ENCODE results near the gene TPK1.
A peak's percentile ranks its signal among the peaks of the same experiment; 100 is the strongest.

Gene TPK1

DNA sequence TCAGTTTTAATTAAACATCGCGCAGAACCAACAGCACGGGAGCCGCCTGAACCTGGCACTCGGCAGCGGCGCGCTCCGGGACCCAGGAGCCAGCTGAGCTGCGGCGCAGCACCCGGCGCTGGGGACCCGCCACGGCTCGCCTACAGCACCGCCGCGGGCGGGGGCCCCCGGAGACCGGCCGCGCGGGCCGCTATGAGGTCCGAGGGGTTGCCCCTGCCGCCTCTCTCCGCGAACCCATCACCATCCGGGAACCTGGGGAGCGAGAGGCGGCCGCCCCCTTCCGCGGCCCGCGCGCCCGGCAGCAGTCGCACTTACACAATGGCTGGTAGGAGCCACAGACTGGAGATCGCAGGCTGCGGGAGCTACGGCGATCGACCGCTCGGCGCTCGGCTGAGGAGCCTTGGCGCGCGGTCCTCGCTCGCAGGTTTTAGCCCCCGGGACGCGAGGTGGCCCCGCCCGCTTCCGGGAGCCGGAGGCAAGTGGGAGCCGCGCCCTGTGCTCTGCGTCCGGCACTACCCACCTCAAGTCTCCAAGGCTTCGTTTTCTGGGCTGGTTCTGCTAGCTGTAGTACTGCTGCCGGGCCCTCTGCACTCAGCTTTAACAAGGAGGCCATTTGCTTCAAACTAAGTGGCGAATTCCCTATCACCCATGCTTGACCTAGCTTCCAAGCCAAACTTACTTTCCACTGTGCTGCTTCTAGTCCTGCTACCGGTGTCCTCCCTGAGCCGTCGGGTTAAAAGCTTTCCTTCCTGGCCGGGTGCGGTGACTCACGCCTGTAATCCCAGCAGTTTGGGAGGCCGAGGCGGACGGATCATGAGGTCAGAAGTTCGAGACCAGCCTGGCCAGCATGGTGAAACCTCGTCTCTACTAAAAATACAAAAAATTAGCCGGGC lies at the start of gene TPK1:
Gene TPK1, minus strand, starts transcription at position 402 of the 893 bp plus-strand sequence. CDS start 451 bp downstream, outside the sequence.
- DNase-seq: peak; percentile 60 to 88 (median 72)

DNA sequence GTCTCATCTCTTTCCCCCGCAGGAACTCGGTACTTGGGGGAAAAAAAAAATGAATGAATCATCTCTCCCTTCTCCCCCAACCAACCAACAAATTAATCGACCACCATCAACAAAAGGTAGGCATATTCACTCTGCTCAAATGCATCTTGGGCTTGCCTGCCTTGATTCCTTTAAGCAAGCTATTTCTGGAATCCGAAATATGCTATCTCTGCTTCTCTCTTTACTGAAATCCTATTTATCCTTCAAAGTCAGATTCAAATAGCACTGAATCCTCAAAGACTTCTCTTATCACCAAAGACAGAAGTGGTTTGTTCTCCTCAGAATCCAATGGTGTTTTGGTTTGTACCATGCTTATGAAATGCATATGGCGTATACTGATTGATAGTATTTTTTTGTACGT lies 49.6 kb upstream of the TPK1 start:
- no peak for DNase-seq

DNA sequence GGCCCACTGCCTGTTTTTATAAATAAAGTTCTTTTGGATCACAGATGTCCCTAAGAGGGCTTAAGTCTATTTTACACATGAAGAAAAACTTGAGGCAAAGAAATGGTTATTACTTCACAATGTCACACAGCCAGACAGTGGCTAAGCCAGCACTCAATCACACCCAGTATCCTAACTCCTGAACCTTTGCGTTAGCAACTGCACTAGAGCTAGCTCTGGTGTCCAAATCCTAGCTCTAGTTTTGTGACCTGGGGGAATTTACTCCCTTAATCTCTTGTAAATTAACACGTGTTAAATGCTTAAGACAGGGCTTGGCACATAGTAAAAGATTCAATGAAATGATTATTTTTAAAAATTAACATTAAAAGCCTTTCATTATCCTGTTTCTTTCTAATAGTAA lies 49.0 kb upstream of the TPK1 start:
- DNase-seq: no peak

DNA sequence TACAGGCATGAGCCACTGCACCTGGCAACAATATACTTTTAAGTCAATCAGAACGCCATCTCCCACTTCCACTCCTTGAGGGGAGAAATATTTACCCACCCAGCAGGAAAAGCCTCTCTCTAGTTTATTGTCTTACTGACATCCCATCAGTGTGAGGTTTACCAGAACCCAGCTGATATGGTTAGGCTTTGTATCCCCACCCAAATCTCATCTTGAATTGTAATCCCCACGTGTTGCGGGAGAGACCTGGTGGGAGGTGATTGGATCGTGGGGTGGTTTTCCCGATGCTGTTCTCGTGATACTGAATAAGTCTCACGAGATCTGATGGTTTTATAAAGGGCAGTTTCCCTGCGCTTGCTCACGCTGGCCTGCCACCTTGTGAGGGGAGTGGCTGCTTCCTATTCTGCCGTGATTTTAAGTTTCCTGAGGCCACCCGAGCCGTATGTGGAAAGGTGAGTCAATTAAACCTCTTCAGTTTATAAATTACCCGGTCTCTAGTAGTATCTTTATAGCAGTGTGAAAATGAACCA lies 37.5 kb upstream of the TPK1 start:
- DNase-seq: no peak

DNA sequence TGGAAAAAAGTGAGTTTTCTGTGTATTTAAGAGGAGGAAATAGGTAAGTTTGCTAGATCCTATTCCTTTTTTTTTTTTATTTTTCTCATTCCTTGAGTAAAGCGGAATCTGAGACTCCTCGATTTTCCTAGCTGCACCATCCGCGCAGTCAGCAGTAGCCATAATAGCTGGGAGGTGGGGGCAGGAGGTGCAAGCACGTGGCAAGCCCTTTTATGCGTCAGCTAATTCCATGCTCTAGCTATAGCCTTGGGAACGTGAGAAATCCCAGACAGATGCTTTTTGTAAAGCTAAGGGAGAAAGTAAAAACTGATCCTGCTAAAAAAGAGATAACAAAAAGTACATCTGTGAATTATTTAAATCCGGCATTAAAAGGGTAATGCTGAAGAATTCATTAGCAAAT lies 33.2 kb upstream of the TPK1 start:
- no peak for DNase-seq

DNA sequence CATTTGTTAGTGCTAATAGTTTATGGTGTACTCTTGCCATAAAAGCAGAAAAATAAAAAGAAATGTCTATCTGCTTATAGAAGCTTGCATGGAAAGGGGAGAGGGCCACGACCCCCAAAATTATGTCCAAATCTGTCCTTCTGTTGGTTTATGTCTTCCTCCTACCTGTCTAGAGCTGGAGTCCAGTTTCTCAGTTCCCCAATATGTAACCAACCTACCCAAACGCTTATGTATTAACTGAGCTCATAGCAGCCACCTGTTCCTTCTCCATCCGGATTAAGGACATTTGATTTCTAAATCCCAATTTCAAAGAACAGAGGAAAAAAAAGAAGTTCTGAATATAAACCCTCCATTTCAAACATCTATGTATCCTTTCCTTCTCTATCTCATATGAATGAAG lies 30.3 kb upstream of the TPK1 start:
- DNase-seq: no peak

DNA sequence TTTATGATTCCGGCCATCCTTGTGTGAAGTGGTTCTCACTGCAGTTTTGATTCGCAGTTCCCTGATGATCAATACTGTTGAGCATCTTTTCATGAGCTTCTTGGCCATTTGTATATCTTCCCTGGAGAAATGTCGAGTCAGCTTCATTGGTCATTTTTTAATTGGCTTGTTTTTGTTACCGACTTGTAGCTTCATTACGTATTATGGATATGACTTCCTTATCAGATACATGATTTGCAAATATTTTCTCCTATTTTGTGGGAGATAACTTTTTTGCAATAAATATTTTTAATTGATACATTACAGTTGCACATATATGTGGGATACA lies 27.4 kb upstream of the TPK1 start:
- DNase-seq: no peak

DNA sequence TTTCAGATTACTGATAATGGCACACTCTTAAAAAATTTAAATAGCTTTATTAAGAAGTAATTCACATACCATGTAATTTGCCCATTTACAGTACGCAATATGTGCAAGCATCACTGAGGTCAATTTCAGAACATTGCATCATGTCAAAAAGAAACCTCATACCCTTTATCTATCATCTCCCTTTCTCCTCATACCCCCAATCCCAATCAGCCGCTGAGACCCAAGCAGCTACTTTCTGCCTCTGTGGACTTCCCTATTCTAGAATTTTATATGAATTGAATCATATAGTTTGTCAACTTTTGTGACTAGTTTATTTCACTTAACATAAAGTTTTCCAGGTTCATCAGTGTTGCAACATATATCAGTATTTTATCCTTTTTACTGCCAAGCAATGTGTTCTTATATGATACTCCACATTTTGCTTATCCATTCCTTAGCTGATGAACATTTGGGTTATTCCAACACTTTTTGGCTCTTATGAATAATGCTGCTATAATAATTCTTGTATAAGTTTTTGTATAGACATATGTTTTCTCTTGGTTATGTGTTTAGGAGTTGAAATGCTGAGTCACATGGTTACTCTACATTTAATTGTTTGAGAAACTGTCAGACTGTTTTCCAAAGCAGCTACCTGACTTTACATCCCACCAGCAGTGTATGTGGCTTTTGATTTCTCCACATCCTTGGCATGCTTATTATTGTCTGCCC lies 26.9 kb upstream of the TPK1 start:
- no peak for DNase-seq

DNA sequence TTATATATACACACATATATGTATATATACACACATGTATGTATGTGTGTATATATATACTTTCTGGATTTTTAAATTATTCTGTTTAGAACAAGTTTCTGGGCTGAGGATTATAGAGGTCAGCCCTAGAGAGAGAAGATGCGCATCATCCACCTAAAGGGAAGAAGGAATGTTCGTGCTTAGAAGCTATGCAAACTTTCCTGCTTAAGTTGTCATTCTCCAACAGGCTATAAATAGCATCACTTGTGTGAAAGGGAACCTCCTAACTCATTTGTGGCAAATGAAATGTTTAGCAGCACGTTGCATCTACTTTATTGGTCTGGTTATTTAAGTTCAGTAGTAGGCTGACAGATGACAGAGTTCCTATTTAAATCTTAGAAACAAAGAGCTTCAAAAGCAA lies 23.9 kb upstream of the TPK1 start:
- no peak for DNase-seq

DNA sequence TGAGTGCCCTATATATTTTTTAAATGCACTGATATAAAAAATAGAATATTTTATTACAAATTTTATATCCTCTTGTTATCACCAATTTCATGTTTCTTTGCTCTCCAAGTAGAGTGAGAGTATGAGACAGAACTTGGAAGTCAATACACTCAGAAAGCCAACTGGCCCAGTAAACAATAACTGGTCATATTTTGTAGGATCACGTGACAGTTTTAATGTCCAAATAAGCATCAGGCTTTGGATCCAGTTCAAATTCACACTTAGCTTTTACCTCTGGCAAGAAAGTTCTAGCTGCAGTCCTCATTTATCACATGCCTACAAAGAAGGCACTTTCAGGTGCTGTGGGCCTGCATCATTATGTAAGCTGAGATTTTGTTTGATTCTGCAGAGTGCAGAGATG lies 21.6 kb upstream of the TPK1 start:
- no peak for DNase-seq

DNA sequence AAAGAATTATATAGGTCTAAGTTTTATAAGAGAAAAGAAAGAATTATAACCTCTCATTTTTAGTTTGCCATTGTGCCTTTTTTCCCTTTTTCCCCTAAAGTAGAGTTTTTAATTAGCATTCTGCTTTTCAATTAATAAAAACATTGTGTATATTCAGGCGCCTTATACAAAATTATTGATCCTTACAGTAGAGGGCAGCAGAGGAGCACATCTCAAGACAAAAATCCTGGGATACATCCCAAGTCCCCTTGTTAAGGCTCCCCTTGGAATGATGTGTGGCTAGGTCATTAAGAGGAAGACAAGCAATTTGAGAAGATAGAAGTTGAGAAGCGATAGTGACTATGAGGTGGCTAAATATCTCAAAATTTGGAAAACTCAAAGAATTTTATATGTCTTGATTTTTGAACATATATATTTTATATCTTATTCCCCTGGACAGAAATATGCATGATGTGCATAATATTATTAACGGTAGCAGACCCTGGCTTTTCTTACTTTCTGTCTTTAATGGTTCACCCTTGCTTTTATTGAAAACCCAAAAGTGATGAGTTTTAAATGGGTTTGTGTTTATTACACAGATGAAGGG lies 19.1 kb upstream of the TPK1 start:
- DNase-seq: no peak

DNA sequence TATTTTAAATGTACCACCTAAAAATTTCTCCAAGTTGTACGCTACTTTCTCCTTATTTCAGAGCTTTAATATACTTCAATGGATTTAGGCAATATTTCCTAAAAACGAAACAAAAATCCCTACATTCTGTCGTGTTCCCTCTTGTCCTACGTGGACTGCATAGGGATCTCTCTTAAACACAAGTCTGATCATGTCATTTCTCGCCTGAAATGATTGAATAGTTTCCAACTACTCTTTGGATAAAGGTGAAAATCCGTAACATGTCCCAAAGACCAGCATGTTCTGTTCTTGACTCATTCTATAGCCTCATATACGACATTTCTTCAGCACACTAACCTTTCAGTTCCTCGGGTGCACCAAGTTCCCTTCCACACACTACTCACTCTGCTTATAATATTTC lies 17.7 kb upstream of the TPK1 start:
- DNase-seq: no peak

DNA sequence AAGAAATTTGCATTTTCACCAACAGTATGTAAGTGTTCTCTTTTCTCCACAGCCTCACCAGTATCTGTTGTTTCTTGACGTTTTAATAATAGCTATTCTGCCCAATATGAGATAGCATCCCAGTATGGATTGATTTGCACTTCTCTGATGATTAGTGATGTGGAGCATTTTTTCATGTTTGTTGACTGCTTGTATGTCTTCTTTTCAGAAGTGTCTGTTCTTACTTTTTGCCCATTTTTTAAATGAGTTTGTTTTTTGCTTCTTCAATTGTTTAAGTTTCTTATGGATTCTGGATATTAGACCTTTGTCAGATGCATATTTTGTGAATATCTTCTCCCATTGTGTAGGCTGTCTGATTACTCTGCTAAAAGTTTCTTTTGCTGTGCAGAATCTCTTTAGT lies 12.2 kb upstream of the TPK1 start:
- DNase-seq: no peak

DNA sequence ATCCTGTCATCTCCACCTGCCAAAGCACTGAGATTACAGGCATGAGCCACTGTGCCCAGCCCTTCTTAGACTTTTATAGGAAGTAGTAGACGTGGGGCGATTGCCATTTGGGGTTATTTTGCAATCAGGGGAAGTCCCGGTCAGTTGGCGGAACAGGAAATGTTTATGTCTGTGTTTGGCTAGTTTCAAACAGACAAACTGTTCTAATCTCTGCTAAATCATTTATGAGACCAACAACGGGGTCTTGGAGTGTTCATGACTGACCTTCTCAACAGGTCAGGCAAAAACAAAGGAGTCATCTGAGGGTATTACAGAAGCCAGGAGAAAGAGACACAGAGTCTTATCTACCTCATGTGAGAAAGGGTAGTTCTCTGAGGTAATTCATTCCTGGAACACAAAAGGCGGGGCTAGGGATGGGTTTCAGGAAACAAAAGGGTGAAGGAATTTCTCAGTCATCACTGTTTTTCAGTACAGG lies 6.6 kb upstream of the TPK1 start:
- DNase-seq: no peak

DNA sequence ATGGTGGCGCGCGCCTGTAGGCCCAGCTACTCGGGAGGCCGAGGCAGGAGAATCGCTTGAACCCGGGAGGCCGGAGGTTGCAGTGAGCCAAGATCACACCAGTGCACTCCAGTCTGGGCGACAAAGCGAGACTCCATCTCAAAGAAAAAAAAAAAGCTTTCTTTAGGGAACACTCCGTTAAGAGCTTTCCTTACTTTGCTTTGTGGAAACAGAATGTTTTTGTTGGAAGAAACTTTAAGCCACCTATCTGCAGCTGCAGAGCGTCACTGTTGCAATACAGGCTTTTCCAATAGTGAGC lies 641 bp upstream of the TPK1 start:
- DNase-seq: no peak

DNA sequence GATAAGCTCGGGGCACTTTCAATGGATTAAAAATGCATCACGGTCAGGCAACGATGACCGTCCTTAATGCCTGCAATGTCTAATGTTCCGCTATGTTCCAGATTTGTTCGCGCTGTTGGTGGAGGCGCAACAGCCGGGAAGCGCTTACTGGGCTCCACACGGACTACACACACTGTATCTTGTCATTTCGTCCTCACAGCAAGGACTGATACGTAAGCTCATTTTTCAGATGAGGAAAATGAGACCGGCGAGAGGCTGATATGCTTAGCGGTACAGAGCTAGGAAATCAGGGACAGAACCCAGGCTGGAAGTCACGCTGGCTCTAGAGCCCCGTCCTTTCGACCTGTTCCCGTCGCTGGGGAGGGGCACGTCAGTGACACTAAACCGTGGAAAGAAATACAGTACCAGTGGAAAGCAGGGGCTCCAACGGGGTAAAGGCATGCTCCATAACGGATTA lies 670 bp downstream of the TPK1 start:
- DNase-seq: peak in 3 of 4 experiments; percentile 21 to 56 (median 38)

DNA sequence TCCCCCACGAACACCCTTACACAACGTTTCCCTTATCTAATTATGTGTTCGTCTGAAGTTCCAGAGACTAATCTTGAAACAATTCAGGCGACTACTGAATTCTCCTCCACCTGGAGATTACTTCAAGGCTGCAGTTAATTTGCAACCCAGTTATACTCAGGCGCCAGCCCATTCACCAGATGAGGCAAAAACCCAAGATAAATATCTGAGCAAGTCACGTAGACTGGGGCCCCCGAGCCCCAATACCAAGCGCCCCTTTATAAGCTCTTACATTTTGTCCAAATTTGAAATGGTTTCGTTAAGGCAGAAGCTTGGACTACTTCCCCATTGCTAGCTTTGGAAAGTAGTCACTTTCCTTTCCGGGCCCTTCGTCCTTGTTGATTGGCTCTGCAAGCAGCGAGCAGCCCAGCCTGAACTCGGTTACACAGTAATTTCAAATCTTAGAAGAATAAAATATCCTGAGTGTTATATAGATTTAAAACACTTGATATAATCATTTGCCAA lies 1.2 kb downstream of the TPK1 start:
- no peak for DNase-seq

DNA sequence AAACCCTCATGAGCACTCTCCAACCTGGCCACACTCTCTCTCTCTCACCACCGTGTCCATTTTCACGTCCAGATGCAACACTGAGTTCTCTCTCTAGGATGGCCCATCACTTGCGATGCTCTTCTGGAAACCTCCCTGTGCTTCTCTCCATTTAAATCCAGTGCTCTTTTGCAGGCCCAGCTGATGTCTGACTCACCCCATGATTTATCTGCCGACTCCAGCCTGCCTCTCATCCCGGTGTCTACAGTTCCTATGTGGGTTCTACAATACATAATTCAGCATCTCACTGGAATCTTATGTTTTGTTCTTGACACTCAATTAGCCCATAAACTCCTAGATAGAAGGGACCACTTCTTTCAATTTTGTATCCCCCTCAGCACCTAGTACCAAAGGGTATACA lies 5.0 kb downstream of the TPK1 start:
- DNase-seq: no peak

DNA sequence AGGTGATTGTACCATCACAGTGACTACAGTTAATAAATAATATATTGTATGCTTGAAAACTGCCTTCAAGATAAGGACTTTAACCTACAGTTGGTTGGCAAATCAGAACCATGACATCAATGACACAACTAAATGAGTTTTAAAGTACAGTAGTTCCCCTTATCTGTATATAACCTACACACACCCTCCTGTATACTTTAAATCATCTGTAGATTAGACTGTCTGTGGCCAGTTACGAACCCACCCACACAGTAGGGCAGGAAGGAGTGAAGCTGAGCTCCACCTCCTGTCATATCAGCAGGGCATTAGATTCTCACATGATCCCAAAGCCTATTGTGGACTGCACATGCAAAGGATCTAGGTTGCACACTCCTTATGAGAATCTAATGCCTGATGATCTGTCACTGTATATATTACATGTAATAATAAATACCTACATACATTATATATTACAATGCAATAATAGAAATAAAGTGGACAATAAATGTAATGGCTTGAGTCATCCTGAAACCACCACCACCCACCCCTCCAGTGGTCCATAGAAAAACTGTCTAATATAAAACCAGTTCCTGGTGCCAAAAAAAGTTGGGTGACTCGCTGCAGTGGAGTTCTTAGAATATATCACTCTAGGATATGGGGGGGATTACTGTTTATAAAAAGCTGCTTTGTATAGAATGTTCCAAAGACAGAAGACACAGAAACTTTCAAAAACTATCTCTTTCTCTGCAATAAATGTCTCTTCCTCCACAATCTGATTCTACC lies 5.6 kb downstream of the TPK1 start:
- DNase-seq: no peak

DNA sequence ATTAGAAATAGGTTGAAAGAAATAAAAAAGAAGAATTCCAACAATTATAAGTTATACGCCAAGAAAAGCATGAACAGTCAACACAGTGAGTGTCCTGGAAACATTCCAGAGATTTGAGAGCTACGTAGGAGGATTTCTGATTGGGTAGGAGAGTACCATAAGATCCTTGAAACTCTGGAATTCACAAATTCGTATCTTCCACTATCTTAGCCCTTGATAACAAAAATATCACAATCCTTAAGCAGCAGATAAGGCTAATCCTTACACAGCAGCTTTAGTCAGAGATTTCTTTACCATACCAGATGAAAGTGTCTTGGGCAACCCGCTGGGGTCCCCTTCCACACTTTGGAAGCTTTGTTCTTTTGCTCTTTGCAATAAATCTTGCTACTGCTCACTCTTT lies 8.2 kb downstream of the TPK1 start:
- DNase-seq: no peak

DNA sequence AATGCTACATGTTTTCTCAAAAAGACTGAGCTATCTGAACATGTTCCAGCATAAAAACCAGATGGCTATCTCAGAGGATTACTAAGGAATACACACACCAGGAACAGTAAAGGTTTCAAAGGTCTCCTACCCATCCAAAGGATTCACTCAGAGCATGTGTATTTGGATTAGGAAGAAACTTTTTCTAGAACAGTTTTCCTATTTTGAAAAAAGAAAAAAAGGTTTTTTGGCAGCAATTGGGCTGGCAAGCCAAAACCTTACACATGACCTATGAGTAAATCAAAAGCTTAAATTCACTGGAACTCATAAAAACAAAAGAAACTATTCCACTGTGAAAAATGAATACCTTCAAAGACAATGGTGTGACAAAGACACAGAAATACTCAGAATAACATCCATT lies 9.6 kb downstream of the TPK1 start:
- no peak for DNase-seq

DNA sequence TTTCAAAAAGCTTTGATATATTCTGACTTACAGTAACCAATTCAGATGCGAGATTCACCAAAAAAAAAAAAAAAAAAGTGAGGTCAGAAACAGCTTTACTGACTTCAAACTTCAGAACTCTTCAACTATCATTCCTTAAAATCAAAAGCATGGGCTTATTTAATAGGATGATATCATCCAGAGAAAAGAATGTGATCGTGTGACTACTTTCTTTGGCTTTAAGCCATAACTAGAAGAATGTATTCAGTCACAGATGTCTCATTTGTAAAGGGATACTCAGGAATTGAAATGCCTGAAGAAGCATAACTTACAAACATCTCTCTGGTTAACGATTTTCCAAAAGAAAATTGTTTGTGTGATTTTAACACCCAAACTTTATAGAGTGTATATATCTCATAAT lies 11.5 kb downstream of the TPK1 start:
- no peak for DNase-seq

DNA sequence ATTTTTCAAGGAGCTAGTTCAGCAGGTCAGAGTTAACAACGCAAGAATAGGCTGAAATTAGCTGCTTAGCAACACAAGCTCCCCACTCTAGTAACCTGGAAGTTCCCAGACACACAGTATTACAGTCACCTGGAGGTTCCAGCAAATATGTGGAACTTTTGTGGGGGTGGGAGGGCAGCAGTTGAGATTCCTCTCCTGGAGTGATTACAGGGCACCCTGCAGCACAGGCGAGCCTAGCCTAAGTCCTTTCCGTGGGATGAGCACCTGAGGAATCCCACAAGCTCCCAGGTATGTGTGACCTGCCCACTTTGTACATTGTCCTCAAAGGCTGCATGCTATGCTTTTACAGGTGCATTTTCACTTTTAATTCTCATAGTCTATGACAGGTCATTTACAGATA lies 13.6 kb downstream of the TPK1 start:
- no peak for DNase-seq
